PC-3 (cell line): ENCODE results near the gene MSX1.

Experiments
- EZH2 ChIP-seq: fragments of 300-600 bp; sonication (generic); IDR thresholded peaks from one replicate; pipeline ENCODE4 v1.6.1; 2017; ENCODE audit warnings: antibody characterized with exemption, mild to moderate bottlenecking, low read length; ENCODE audit not compliant: unreplicated experiment
- EZH2phosphoT487 ChIP-seq: fragments of 300-600 bp; sonication (generic); IDR thresholded peaks from 2 replicates; pipeline ENCODE4 v1.6.1; 2018; ENCODE audit warnings: mild to moderate bottlenecking, antibody characterized with exemption, low read length, borderline replicate concordance
- TF ChIP-seq, protein P1 (sequence below): fragments of 300-600 bp; sonication (generic); conservative IDR thresholded peaks from 2 replicates; pipeline ENCODE4 v1.5.1; 2017; ENCODE audit warnings: antibody characterized with exemption, low read depth, mild to moderate bottlenecking, low read length

- TF ChIP-seq EZH2 = no peak
- TF ChIP-seq, protein P1, sequence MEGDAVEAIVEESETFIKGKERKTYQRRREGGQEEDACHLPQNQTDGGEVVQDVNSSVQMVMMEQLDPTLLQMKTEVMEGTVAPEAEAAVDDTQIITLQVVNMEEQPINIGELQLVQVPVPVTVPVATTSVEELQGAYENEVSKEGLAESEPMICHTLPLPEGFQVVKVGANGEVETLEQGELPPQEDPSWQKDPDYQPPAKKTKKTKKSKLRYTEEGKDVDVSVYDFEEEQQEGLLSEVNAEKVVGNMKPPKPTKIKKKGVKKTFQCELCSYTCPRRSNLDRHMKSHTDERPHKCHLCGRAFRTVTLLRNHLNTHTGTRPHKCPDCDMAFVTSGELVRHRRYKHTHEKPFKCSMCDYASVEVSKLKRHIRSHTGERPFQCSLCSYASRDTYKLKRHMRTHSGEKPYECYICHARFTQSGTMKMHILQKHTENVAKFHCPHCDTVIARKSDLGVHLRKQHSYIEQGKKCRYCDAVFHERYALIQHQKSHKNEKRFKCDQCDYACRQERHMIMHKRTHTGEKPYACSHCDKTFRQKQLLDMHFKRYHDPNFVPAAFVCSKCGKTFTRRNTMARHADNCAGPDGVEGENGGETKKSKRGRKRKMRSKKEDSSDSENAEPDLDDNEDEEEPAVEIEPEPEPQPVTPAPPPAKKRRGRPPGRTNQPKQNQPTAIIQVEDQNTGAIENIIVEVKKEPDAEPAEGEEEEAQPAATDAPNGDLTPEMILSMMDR = no peak
- TF ChIP-seq EZH2phosphoT487 = no peak
Measured at GRCh38 chr4:4840351-4840750, 19.1 kb upstream of the MSX1 start.
